B cell (primary cell): ENCODE measurements around the gene SCYGR1. TPM values are rescaled to one million over a fixed set of nuclear protein-coding genes. Genes with fewer than 3 reads are reported as not detected.

Source experiments
- ATAC-seq: fragments of 200-7000 bp; cut with Tn5 transposase; one replicate; pipeline ENCODE4 v1.10.0; 2021; ENCODE audit warnings: low read depth, mild to moderate bottlenecking, moderate number of reproducible peaks, moderate library complexity
- CTCF ChIA-PET: fragments of 350-600 bp; sonication (Branson Sonifier 250); formaldehyde crosslinking; loops from one replicate; lab custom pipeline; 2021; ENCODE audit warnings: antibody characterized with exemption, inconsistent platforms; lab: Charles Lee
- POLR2A ChIA-PET: fragments of 350-600 bp; sonication (Branson Sonifier 250); formaldehyde crosslinking; loops from one replicate; lab custom pipeline; 2021; ENCODE audit warnings: antibody characterized with exemption; lab: Charles Lee
- DNase-seq: peaks from one replicate; pipeline ENCODE4 v3.0.0; 2013
- H2AFZ ChIP-seq: 2 replicates; pipeline ENCODE4 v1.6.1; 2012; ENCODE audit warnings: mild to moderate bottlenecking, low read depth, low read length; ENCODE audit not compliant: insufficient read depth, poor library complexity, severe bottlenecking
- H3K27ac ChIP-seq, 2 donors: 1 replicate in 1 of 2; 2 replicates in 1 of 2; pipeline ENCODE4 v1.5.1; 2012 to 2013; ENCODE audit warnings: low read length in 2 of 2, mild to moderate bottlenecking in 2 of 2, moderate library complexity in 1 of 2
- H3K27me3 ChIP-seq, 4 experiments: fragments of 200-600 bp in 1 of 4; sonication (generic) in 1 of 4; replicated peaks in 1 of 4; 1 replicate in 2 of 4; 2 replicates in 2 of 4; pipeline versions ENCODE4 v1.6.1 to v1.7.0; 2013 to 2016; ENCODE audit warnings: low read length in 3 of 4, mild to moderate bottlenecking in 2 of 4, mixed read lengths in 1 of 4, moderate library complexity in 1 of 4; ENCODE audit not compliant: insufficient read depth in 4 of 4, control insufficient read depth in 3 of 4; ENCODE audit errors: control extremely low read depth in 1 of 4
- H3K36me3 ChIP-seq, 2 experiments: replicated peaks in 1 of 2; 1 replicate in 1 of 2; 2 replicates in 1 of 2; pipeline versions ENCODE4 v1.6.1 to v1.7.1; 2013; ENCODE audit warnings: low read length in 1 of 2; ENCODE audit not compliant: insufficient read depth in 2 of 2, control insufficient read depth in 1 of 2; ENCODE audit errors: control extremely low read depth in 1 of 2, extremely low read depth in 1 of 2
- H3K4me1 ChIP-seq, 2 donors: fragments of 200-600 bp in 1 of 2; sonication (generic) in 1 of 2; 1 replicate in 1 of 2; 2 replicates in 1 of 2; pipeline versions ENCODE4 v1.5.1 to v1.6.1; 2013 to 2017; ENCODE audit warnings: low read length in 2 of 2; ENCODE audit not compliant: control insufficient read depth in 2 of 2, insufficient read depth in 2 of 2
- H3K4me2 ChIP-seq: replicated peaks from 2 replicates; pipeline ENCODE3; 2012; ENCODE audit warnings: mild to moderate bottlenecking, low read depth, low read length; ENCODE audit not compliant: poor library complexity, severe bottlenecking
- H3K4me3 ChIP-seq, 5 experiments: fragments of 200-600 bp in 1 of 5; sonication (generic) in 1 of 5; 1 replicate in 3 of 5; 2 replicates in 2 of 5; pipeline versions ENCODE4 v1.5.1 to v1.7.0; 2011 to 2016; ENCODE audit warnings: low read length in 4 of 5, mild to moderate bottlenecking in 4 of 5, low read depth in 2 of 5, control low read depth in 1 of 5, moderate library complexity in 1 of 5; ENCODE audit not compliant: insufficient read depth in 1 of 5; ENCODE audit errors: control extremely low read depth in 1 of 5, extremely low read depth in 1 of 5
- H3K79me2 ChIP-seq: fragments of 200-600 bp; sonication (generic); one replicate; pipeline ENCODE4 v1.6.0; 2016; ENCODE audit warnings: low read length; ENCODE audit not compliant: control insufficient read depth, insufficient read depth
- H3K9ac ChIP-seq: fragments of 200-600 bp; sonication (generic); 2 replicates; pipeline ENCODE4 v1.6.1; 2017; ENCODE audit warnings: mild to moderate bottlenecking, low read length, moderate library complexity
- H3K9me3 ChIP-seq, 3 donors: one replicate each; pipeline versions ENCODE4 v1.6.1 to v1.7.1; 2013; ENCODE audit warnings: low read length in 2 of 3; ENCODE audit not compliant: control insufficient read depth in 2 of 3, insufficient read depth in 1 of 3; ENCODE audit errors: control extremely low read depth in 1 of 3
- H4K20me1 ChIP-seq: 2 replicates; pipeline ENCODE4 v1.6.0; 2012; ENCODE audit warnings: mild to moderate bottlenecking, low read length; ENCODE audit not compliant: insufficient read depth, control insufficient read depth, poor library complexity, severe bottlenecking
- H3K27ac Mint-ChIP-seq: one replicate; pipeline ENCODE4 v1.8.0; 2021; ENCODE audit warnings: mixed read lengths
- H3K27me3 Mint-ChIP-seq: one replicate; pipeline ENCODE4 v1.8.0; 2021; ENCODE audit warnings: mixed read lengths
- H3K4me1 Mint-ChIP-seq: one replicate; pipeline ENCODE4 v1.8.0; 2021; ENCODE audit warnings: mixed read lengths
- H3K4me3 Mint-ChIP-seq: one replicate; pipeline ENCODE4 v1.8.0; 2021; ENCODE audit warnings: mixed read lengths
- H3K9me3 Mint-ChIP-seq: one replicate; pipeline ENCODE4 v1.8.0; 2022; ENCODE audit warnings: mixed read lengths; ENCODE audit not compliant: insufficient read depth
- EZH2 ChIP-seq: IDR thresholded peaks from 2 replicates; pipeline ENCODE4 v1.6.1; 2012; ENCODE audit warnings: borderline replicate concordance, low read depth, mild to moderate bottlenecking, moderate library complexity, low read length; ENCODE audit not compliant: insufficient read depth, poor library complexity, severe bottlenecking
- WGBS: methylation state at CpG from one replicate; pipeline ENCODE4 v1.1.5; 2013; ENCODE audit warnings: missing lambda C conversion rate; ENCODE audit not compliant: insufficient coverage; 5-methylcytosine and 5-hydroxymethylcytosine counted together
- intact Hi-C: fragments of 100-400 bp; cut with micrococcal nuclease; formaldehyde crosslinking; loops from one replicate; pipeline ENCODE4 v1.10.0; 2022
- polyA plus RNA-seq: library from polyadenylated mRNA; depleted of rRNA; stranded (reverse); fragments of >200 nt; gene quantifications from 2 replicates; pipeline ENCODE4 v1.2.3, GENCODE V29; 2012
- total RNA-seq, 2 donors: library from RNA; stranded (reverse); fragments of 120-200 nt in 1 of 2; gene quantifications; 1 replicate in 1 of 2; 2 replicates in 1 of 2; pipeline versions ENCODE4 v1.2.3 to v1.2.4, GENCODE V29; 2013 to 2022
- TF ChIP-seq, protein P1 (sequence below): fragments of 200-600 bp; IDR thresholded peaks from one replicate; pipeline ENCODE4 v1.8.0; 2022; ENCODE audit warnings: antibody characterized with exemption, mild to moderate bottlenecking

The SCYGR1 gene
- total and polyA plus RNA-seq, 2 donors (not counting 1 experiment from before 2014, with no cell fraction given) = not detected

DNA sequence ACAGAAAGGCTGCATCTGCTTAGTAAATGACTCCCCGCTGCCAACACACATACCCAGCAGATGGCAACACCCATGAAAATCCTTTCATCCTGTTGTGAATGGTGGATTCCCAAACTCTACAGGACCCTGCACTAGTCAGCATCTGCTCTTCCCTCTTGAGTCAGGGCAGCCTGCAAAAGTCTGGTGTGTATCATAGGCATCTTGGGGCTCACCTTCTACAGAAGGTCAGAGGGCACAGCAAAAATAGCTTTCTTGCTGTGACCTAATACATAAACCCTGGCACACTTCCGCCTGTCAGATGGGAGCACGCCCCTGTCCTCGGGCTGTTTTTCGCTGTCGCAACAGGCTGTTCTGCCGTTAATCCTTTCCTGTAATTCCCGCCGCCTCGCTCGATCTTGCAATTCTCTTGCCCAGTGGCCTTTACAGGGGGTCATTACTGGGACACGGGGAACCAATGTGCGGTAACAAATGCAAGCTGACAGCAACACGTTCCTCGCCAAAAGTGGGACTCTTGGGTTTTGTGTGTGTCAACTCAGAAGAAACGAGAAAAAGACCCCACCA lies 19.9 kb upstream of the SCYGR1 start:
- no peak for DNase-seq
- H3K4me3 Mint-ChIP-seq = no peak overlapping the region
- no peaks in the 10 kb centered on the region for H3K9me3 Mint-ChIP-seq
- TF ChIP-seq, protein P1, sequence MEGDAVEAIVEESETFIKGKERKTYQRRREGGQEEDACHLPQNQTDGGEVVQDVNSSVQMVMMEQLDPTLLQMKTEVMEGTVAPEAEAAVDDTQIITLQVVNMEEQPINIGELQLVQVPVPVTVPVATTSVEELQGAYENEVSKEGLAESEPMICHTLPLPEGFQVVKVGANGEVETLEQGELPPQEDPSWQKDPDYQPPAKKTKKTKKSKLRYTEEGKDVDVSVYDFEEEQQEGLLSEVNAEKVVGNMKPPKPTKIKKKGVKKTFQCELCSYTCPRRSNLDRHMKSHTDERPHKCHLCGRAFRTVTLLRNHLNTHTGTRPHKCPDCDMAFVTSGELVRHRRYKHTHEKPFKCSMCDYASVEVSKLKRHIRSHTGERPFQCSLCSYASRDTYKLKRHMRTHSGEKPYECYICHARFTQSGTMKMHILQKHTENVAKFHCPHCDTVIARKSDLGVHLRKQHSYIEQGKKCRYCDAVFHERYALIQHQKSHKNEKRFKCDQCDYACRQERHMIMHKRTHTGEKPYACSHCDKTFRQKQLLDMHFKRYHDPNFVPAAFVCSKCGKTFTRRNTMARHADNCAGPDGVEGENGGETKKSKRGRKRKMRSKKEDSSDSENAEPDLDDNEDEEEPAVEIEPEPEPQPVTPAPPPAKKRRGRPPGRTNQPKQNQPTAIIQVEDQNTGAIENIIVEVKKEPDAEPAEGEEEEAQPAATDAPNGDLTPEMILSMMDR = no peak
- TF ChIP-seq EZH2 = no peak
- POLR2A ChIA-PET = no interaction called here
- WGBS = 95% methylated on average over 15 of the region's 16 CpGs
- H3K27me3 Mint-ChIP-seq = no peaks in the 10 kb centered on the region
- H4K20me1 ChIP-seq = no peaks in the 10 kb centered on the region
- no peaks in the 10 kb centered on the region for H3K79me2 ChIP-seq
- no peak overlapping the region for H3K4me3 ChIP-seq
- H2AFZ ChIP-seq = no peak overlapping the region
- no peak overlapping the region for H3K4me2 ChIP-seq
- H3K9ac ChIP-seq = no peak overlapping the region
- H3K36me3 ChIP-seq = no peaks in the 10 kb centered on the region
- ATAC-seq = no peak
- H3K27ac ChIP-seq = no peak overlapping the region
- H3K9me3 ChIP-seq = peaks cover 0 to 4% (median 0%) of the 10 kb centered on the region in 3 donors
- CTCF ChIA-PET = interaction anchor here (0.9 to 3.7 kb wide), 6 partner anchors 8 to 358 kb away, joined by 3 to 55 read pairs (median 4); no protein-coding TSS in a partner anchor
- no peaks in the 10 kb centered on the region for H3K27me3 ChIP-seq
- intact Hi-C loops = no loop called here
- no peak overlapping the region for H3K27ac Mint-ChIP-seq
- H3K4me1 ChIP-seq = peaks cover 41 to 43% of the 10 kb centered on the region in 2 donors
- peaks cover 49% of the 10 kb centered on the region for H3K4me1 Mint-ChIP-seq
